Ovary (tissue), 9 donors: ENCODE data around the gene SLC30A5. TPM values are rescaled to one million over a fixed set of nuclear protein-coding genes. Genes with fewer than 3 reads are reported as not detected.
"Not testable (repeated sequence)": the region's sequence is repeated elsewhere in the genome, so short reads cannot be mapped to it uniquely, and the experiment has no call there.

Source experiments
- DNase-seq, 5 donors: peaks; one replicate each; pipeline ENCODE4 v3.0.0-alpha.2; 2019 to 2020
- H3K27ac ChIP-seq, 2 donors: fragments of 200-600 bp; one replicate each; pipeline versions ENCODE4 v1.5.1 to v1.8.0; 2019 to 2022
- H3K27me3 ChIP-seq: fragments of 200-600 bp; one replicate; pipeline ENCODE4 v1.8.0; 2022
- H3K36me3 ChIP-seq: fragments of 200-600 bp; sonication (generic); one replicate; pipeline ENCODE4 v1.5.1; 2019
- H3K4me1 ChIP-seq: one replicate; pipeline ENCODE4 v1.8.1; 2013; ENCODE audit warnings: mild to moderate bottlenecking, moderate library complexity; ENCODE audit not compliant: insufficient read depth
- H3K4me3 ChIP-seq: fragments of 200-600 bp; sonication (generic); one replicate; pipeline ENCODE4 v1.5.1; 2017
- H3K9me3 ChIP-seq, 2 donors: fragments of 200-600 bp in 1 of 2; sonication (generic) in 1 of 2; one replicate each; pipeline versions ENCODE4 v1.5.1 to v1.8.1; 2013 to 2019; ENCODE audit warnings: mild to moderate bottlenecking in 1 of 2, moderate library complexity in 1 of 2
- EP300 ChIP-seq: sonication (generic); formaldehyde crosslinking; IDR thresholded peaks from one replicate; pipeline ENCODE4 v1.6.1; 2017; ENCODE audit warnings: antibody characterized with exemption
- POLR2A ChIP-seq: fragments of 450-650 bp; IDR thresholded peaks from one replicate; pipeline ENCODE4 v1.6.1; 2017; ENCODE audit warnings: antibody characterized with exemption, mild to moderate bottlenecking, moderate library complexity
- WGBS, 3 donors: extraction: QIAGEN DNeasy Blood & Tissue Kit in 1 of 3; methylation state at CpG; one replicate each; pipeline versions ENCODE4 v1.1.5 to v1.1.7; 2013 to 2017; 5-methylcytosine and 5-hydroxymethylcytosine counted together
- intact Hi-C, 4 donors: fragments of 100-400 bp; cut with DNase I; formaldehyde crosslinking; loops; one replicate each; pipeline versions ENCODE4 v1.11.0 to v1.15.1; 2022 to 2023
- polyA plus RNA-seq, 2 donors: library from polyadenylated mRNA; stranded (reverse); fragments of 200-250 nt in 1 of 2; fragments of 350-450 nt in 1 of 2; fragmentation: Illumina TruSeq in 1 of 2; extraction: RNeasy Lipid Tissue Mini Kit (QIAGEN cat#74804) in 1 of 2; gene quantifications; one replicate each; pipeline ENCODE4 v1.2.3, GENCODE V29; 2013 to 2014
- total RNA-seq, 7 donors: library from RNA; depleted of rRNA in 2 of 7; stranded (reverse); fragments of >200 nt in 2 of 7; fragmentation: NEBNext Ultra II Directional in 3 of 7; extraction: Animal tissue kit (Norgen Biotek cat#: 25700) in 3 of 7; gene quantifications; one replicate each; pipeline versions ENCODE4 v1.1.0 to v1.2.4, GENCODE V29; 2016 to 2023
- TF ChIP-seq, protein P1 (sequence below), 3 donors: fragments of 450-650 bp in 2 of 3; fragments of 200-600 bp in 1 of 3; IDR thresholded peaks; one replicate each; pipeline versions ENCODE4 v1.5.1 to v1.8.0; 2016 to 2022; ENCODE audit warnings: antibody characterized with exemption in 3 of 3, mild to moderate bottlenecking in 1 of 3
- donor health status: DM: no; HTN: no; CAD: no; lungs with moderate emphysema.
- donor health status: DM: no; HTN: no; CAD: no.
- donor health status: Bipolar disorder and iron deficiency.
- donor health status: DM: yes; HTN: yes; CAD: no.
- donor health status: DM: no; HTN: no; CAD: no.
- donor health status: DM: yes; HTN: yes; CAD: no.

Gene SLC30A5
- total and polyA plus RNA-seq, 9 donors, result 25.6 to 61.5 (median 46.2) TPM

DNA sequence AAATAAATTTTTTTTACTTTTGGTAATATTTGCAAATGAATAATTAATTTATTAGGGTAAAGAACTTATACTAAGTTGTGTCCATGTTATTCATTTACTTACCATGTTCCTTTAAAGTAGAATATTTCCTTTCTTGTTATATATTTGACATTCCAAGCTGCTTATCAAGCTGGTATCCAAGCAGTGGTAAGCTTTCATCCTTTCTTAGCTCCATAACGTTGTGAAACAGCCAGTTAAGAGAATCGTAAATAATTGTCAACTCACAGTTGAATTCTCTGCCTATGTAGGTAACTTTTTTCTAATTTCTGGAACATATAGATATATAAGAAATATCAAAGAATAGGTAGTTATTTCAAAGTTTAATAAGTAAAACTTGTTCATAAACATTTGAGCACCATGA lies 36.4 kb downstream of the SLC30A5 start:
- intact Hi-C loops, result no loop called here
- no peak for TF ChIP-seq POLR2A
- TF ChIP-seq, protein P1, sequence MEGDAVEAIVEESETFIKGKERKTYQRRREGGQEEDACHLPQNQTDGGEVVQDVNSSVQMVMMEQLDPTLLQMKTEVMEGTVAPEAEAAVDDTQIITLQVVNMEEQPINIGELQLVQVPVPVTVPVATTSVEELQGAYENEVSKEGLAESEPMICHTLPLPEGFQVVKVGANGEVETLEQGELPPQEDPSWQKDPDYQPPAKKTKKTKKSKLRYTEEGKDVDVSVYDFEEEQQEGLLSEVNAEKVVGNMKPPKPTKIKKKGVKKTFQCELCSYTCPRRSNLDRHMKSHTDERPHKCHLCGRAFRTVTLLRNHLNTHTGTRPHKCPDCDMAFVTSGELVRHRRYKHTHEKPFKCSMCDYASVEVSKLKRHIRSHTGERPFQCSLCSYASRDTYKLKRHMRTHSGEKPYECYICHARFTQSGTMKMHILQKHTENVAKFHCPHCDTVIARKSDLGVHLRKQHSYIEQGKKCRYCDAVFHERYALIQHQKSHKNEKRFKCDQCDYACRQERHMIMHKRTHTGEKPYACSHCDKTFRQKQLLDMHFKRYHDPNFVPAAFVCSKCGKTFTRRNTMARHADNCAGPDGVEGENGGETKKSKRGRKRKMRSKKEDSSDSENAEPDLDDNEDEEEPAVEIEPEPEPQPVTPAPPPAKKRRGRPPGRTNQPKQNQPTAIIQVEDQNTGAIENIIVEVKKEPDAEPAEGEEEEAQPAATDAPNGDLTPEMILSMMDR (IDR thresholded peaks at IDR 0.05), result no peak
- no peak for TF ChIP-seq EP300
- Histone ChIP-seq H3K36me3 (no peaks in the 10 kb centered on the region), H3K9me3 (no peaks in the 10 kb centered on the region), H3K27ac (no peak overlapping the region), H3K4me1 (no peaks in the 10 kb centered on the region), H3K27me3 (peaks cover 2% of the 10 kb centered on the region), H3K4me3 (no peak overlapping the region)
- no peak for DNase-seq
- 52 to 59% (median 54%) methylated on average over 2 of the region's 2 CpGs for WGBS, 3 donors

DNA sequence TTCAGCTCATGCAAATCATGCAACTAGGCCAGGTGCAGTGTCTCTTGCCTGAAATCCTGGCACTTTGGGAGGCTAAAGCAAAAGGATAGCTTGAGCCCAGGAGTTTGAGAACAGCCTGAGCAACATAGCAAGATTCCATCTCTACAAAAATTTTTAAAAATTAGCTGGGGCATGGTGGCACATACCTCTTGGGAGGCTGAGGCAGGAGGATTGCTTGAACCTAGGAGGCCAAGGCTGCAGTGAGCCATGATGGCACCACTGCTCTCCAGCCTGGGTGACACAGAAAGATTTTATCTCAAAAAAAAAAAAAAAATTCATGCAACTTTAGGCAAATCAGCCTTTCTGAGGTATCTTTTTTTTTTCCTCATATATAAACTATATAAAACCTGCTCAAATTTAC lies 37.5 kb downstream of the SLC30A5 start:
- TF ChIP-seq, protein P1 (IDR thresholded peaks at IDR 0.05), result no peak
- no peak for TF ChIP-seq POLR2A
- no peak for TF ChIP-seq EP300
- intact Hi-C loops, result no loop called here
- Histone ChIP-seq H3K4me1 (no peaks in the 10 kb centered on the region), H3K4me3 (no peak overlapping the region), H3K9me3 (no peaks in the 10 kb centered on the region), H3K27ac (no peak overlapping the region), H3K27me3 (no peaks in the 10 kb centered on the region), H3K36me3 (no peaks in the 10 kb centered on the region)
- DNase-seq, result no peak

DNA sequence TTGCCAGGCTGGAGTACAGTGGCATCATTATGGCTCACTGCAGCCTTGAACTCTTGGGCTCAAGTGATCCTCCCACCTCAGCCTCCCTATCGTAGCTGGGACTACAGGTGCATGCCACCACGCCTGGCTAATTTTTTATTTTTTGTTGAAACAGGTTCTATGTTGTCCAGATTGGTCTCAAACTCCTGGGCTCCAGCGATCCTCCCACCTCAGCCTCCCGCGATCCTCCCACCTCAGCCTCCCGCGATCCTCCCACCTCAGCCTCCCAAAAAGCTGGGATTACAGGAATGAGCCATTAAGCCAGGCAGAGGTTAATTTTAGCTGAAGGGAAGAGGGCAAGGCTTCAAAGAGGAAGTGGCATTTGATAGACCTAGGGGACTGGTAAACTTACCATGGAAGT lies 40.3 kb downstream of the SLC30A5 start:
- Histone ChIP-seq H3K27me3 (no peaks in the 10 kb centered on the region), H3K9me3 (no peaks in the 10 kb centered on the region), H3K27ac (no peak overlapping the region), H3K36me3 (no peaks in the 10 kb centered on the region), H3K4me1 (no peaks in the 10 kb centered on the region), H3K4me3 (no peak overlapping the region)
- intact Hi-C loops, result no loop called here
- 69 to 74% (median 69%) methylated on average over 7 of the region's 7 CpGs for WGBS, 3 donors
- no peak for DNase-seq
- TF ChIP-seq EP300, result no peak
- TF ChIP-seq, protein P1 (IDR thresholded peaks at IDR 0.05), result no peak
- no peak for TF ChIP-seq POLR2A

- H3K9me3 ChIP-seq, result no peaks in the 10 kb centered on the region
Measured at GRCh38 chr5:69136293-69136692, 42.5 kb downstream of the SLC30A5 start.

GRCh38 chr5:69137208-69137607 lies 43.4 kb downstream of the SLC30A5 start:
- not testable (repeated sequence) for DNase-seq

More at GRCh38 chr5:69136293-69136692, 42.5 kb downstream of the SLC30A5 start:
- no peaks in the 10 kb centered on the region for H3K4me1 ChIP-seq
- H3K27me3 ChIP-seq, result no peaks in the 10 kb centered on the region
- no peaks in the 10 kb centered on the region for H3K36me3 ChIP-seq
- no peak for DNase-seq
- 92 to 96% (median 94%) methylated on average over 3 of the region's 3 CpGs for WGBS, 3 donors
- H3K27ac ChIP-seq, result no peak overlapping the region
- TF ChIP-seq, protein P1 (IDR thresholded peaks at IDR 0.05), result no peak
- TF ChIP-seq POLR2A (no peak), EP300 (no peak)
- intact Hi-C loops, result no loop called here
- H3K4me3 ChIP-seq, result no peak overlapping the region

More at GRCh38 chr5:69137208-69137607, 43.4 kb downstream of the SLC30A5 start:
- H3K4me1 ChIP-seq, H3K9me3 ChIP-seq, H3K27ac ChIP-seq, H3K27me3 ChIP-seq, H3K4me3 ChIP-seq, H3K36me3 ChIP-seq, intact Hi-C loops: not testable (repeated sequence)
- WGBS, 3 donors, result 92 to 100% (median 100%) methylated on average over 1 of the region's 1 CpG
